HepG2 (cell line): ENCODE data around the gene ZNF277. TPM values are rescaled to one million over a fixed set of nuclear protein-coding genes. Genes with fewer than 3 reads are reported as not detected.

Experiments used
- ATAC-seq: fragments of 200-7000 bp; cut with Tn5 transposase; 3 replicates; pipeline ENCODE4 v1.9.1; 2020; ENCODE audit warnings: mild to moderate bottlenecking, moderate library complexity
- BruUV-seq: library from RNA; stranded (reverse); fragments of 400-500 nt; replicated peaks from 2 replicates; lab custom pipeline; 2021; lab: Mats Ljungman, UMichigan
- CTCF ChIA-PET: fragments of 300-600 bp; formaldehyde crosslinking; extraction: SDS; loops from one replicate; lab custom pipeline; 2021; ENCODE audit warnings: low total read pairs, inconsistent platforms, low intra/inter-chr PET ratio; lab: Yijun Ruan, JAX
- POLR2A ChIA-PET: fragments of 350-600 bp; sonication (Branson Sonifier 250); formaldehyde crosslinking; loops from one replicate; lab custom pipeline; 2020; ENCODE audit warnings: antibody characterized with exemption, inconsistent platforms; lab: Yijun Ruan, JAX
- DNase-seq: peaks from one replicate; pipeline ENCODE4 v3.0.0-alpha.2; 2015; ENCODE audit warnings: low spot score
- FAIRE-seq: peaks from 3 replicates; lab custom pipeline; 2011; peaks lifted over from hg19 to GRCh38; lab: Jason Lieb, UNC
- H2AFZ ChIP-seq: one replicate; pipeline ENCODE4 v1.6.1; 2011; ENCODE audit warnings: low read length, inconsistent platforms
- H3K27ac ChIP-seq: fragments of 300-600 bp; 3 replicates; pipeline ENCODE4 v1.8.0; 2011; ENCODE audit warnings: mixed run types, mild to moderate bottlenecking, mixed read lengths, low read length, inconsistent platforms; ENCODE audit not compliant: insufficient read depth; ENCODE audit errors: extremely low read length
- H3K27me3 ChIP-seq, 2 experiments: fragments of 200-600 bp in 1 of 2; 2 replicates in 1 of 2; 3 replicates in 1 of 2; pipeline versions ENCODE4 v1.6.0 to v1.8.0; 2011; ENCODE audit warnings: low read length in 2 of 2, mild to moderate bottlenecking in 2 of 2, moderate library complexity in 2 of 2, inconsistent platforms in 1 of 2; ENCODE audit not compliant: insufficient read depth in 2 of 2, control insufficient read depth in 1 of 2
- H3K36me3 ChIP-seq, 2 experiments: fragments of 200-600 bp in 1 of 2; replicated peaks in 1 of 2; 2 replicates in 1 of 2; 3 replicates in 1 of 2; pipeline versions ENCODE4 v1.5.1 to v1.8.0; 2011; ENCODE audit warnings: low read length in 2 of 2, inconsistent platforms in 1 of 2; ENCODE audit not compliant: insufficient read depth in 2 of 2, control insufficient read depth in 1 of 2
- H3K4me1 ChIP-seq: 2 replicates; pipeline ENCODE4 v1.5.1; 2012; ENCODE audit warnings: low read length, inconsistent platforms; ENCODE audit not compliant: insufficient read depth
- H3K4me2 ChIP-seq: 2 replicates; pipeline ENCODE4 v1.6.0; 2011; ENCODE audit warnings: low read depth, low read length, inconsistent platforms
- H3K4me3 ChIP-seq, 3 experiments: fragments of 200-600 bp in 1 of 3; sonication (generic), shearing (Covaris generic) in 1 of 3; replicated peaks in 1 of 3; 2 replicates each; pipeline ENCODE4 v1.5.1; 2011 to 2016; ENCODE audit warnings: low read length in 3 of 3, inconsistent platforms in 2 of 3, low read depth in 2 of 3, mild to moderate bottlenecking in 2 of 3, control low read depth in 1 of 3, mixed read lengths in 1 of 3; ENCODE audit not compliant: insufficient read depth in 1 of 3
- H3K79me2 ChIP-seq: one replicate; pipeline ENCODE4 v1.6.1; 2011; ENCODE audit warnings: low read length, inconsistent platforms; ENCODE audit not compliant: insufficient read depth
- H3K9ac ChIP-seq: 2 replicates; pipeline ENCODE4 v1.6.0; 2011; ENCODE audit warnings: mild to moderate bottlenecking, low read depth, low read length, inconsistent platforms; ENCODE audit not compliant: insufficient read depth
- H3K9me3 ChIP-seq: 2 replicates; pipeline ENCODE4 v1.5.1; 2012; ENCODE audit warnings: mild to moderate bottlenecking, low read length
- H4K20me1 ChIP-seq: 2 replicates; pipeline ENCODE4 v1.6.0; 2011; ENCODE audit warnings: inconsistent platforms, mild to moderate bottlenecking, low read length, moderate library complexity; ENCODE audit not compliant: insufficient read depth
- FOXA1 ChIP-seq, 2 experiments: fragments of 450-650 bp in 1 of 2; sonication (generic) in 1 of 2; formaldehyde crosslinking in 1 of 2; IDR thresholded peaks; 2 replicates each; pipeline versions ENCODE4 v1.4.0 to v1.6.1; 2016 to 2020; ENCODE audit warnings: missing genetic modification reagents in 1 of 2
- HMGA1 ChIP-seq: sonication (generic); formaldehyde crosslinking; conservative IDR thresholded peaks from 2 replicates; pipeline ENCODE4 v1.4.0; 2020; ENCODE audit warnings: missing genetic modification reagents
- ISX ChIP-seq: sonication (generic); formaldehyde crosslinking; conservative IDR thresholded peaks from 2 replicates; pipeline ENCODE4 v1.5.0; 2020; ENCODE audit warnings: missing genetic modification reagents
- KLF12 ChIP-seq: sonication (generic); formaldehyde crosslinking; IDR thresholded peaks from 2 replicates; pipeline ENCODE4 v1.4.0; 2020; ENCODE audit warnings: missing genetic modification reagents, borderline replicate concordance
- LCORL ChIP-seq, 2 experiments: fragments of 450-650 bp in 1 of 2; sonication (generic) in 1 of 2; formaldehyde crosslinking in 1 of 2; IDR thresholded peaks; 2 replicates each; pipeline versions ENCODE4 v1.5.0 to v1.6.1; 2017 to 2020; ENCODE audit warnings: antibody characterized with exemption in 1 of 2, missing genetic modification reagents in 1 of 2
- MXD3 ChIP-seq: IDR thresholded peaks from 2 replicates; pipeline ENCODE4 v1.6.1; 2016; ENCODE audit warnings: mild to moderate bottlenecking, missing biosample characterization, missing genetic modification reagents
- NFAT5 ChIP-seq: sonication (generic); formaldehyde crosslinking; IDR thresholded peaks from 2 replicates; pipeline ENCODE4 v1.4.0; 2020; ENCODE audit warnings: missing genetic modification reagents
- REPIN1 ChIP-seq: sonication (generic); formaldehyde crosslinking; IDR thresholded peaks from 2 replicates; pipeline ENCODE4 v1.8.0; 2022; ENCODE audit warnings: missing genetic modification reagents, low read depth, mild to moderate bottlenecking, borderline replicate concordance
- RFX5 ChIP-seq: IDR thresholded peaks from 2 replicates; pipeline ENCODE4 v1.6.1; 2011; ENCODE audit warnings: low read depth, low read length, improper control_type of control experiment
- SRSF9 ChIP-seq: fragments of 200-400 bp; formaldehyde crosslinking; IDR thresholded peaks from 2 replicates; pipeline ENCODE4 v1.6.1; 2018; ENCODE audit warnings: borderline replicate concordance, mild to moderate bottlenecking, low read depth, low read length; ENCODE audit not compliant: insufficient read depth, poor library complexity, severe bottlenecking
- TRIM22 ChIP-seq: fragments of 450-650 bp; IDR thresholded peaks from 2 replicates; pipeline ENCODE4 v1.6.1; 2017
- ZBTB21 ChIP-seq: sonication (generic); formaldehyde crosslinking; IDR thresholded peaks from 2 replicates; pipeline ENCODE4 v1.4.0; 2020; ENCODE audit warnings: missing genetic modification reagents
- ZNF282 ChIP-seq: fragments of 450-650 bp; IDR thresholded peaks from 2 replicates; pipeline ENCODE4 v1.6.1; 2018; ENCODE audit not compliant: partially characterized antibody
- ZNF816 ChIP-seq: sonication (generic); formaldehyde crosslinking; IDR thresholded peaks from 2 replicates; pipeline ENCODE4 v1.8.0; 2022; ENCODE audit warnings: missing genetic modification reagents, mild to moderate bottlenecking, borderline replicate concordance
- ZNF841 ChIP-seq: sonication (generic); formaldehyde crosslinking; IDR thresholded peaks from 2 replicates; pipeline ENCODE4 v1.8.1; 2023; ENCODE audit warnings: missing genetic modification reagents, borderline replicate concordance
- WGBS: methylation state at CpG from one replicate; pipeline ENCODE4 v1.1.6; 2017; ENCODE audit warnings: low lambda C conversion rate; 5-methylcytosine and 5-hydroxymethylcytosine counted together
- in situ Hi-C: cut with HindIII; loops from 2 replicates; pipeline ENCODE4 v1.10.0; 2017; ENCODE audit warnings: low pct_unique_long_range_greater_than_20kb; ENCODE audit not compliant: extremely low pct_ligation_motif_present
- intact Hi-C: fragments of 100-400 bp; cut with micrococcal nuclease; formaldehyde crosslinking; loops from one replicate; pipeline ENCODE4 v1.10.0; 2022; ENCODE audit not compliant: unreplicated experiment
- polyA plus RNA-seq, 8 experiments: library from polyadenylated mRNA; depleted of rRNA in 3 of 8; stranded (reverse) in 7 of 8; unstranded in 1 of 8; fragments of >200 nt; fragmentation: Illumina TruSeq in 4 of 8; extraction: Trizol in 4 of 8; gene quantifications; 2 replicates each; pipeline versions ENCODE4 v1.2.1 to v1.2.3, GENCODE V29; 2011 to 2016; ENCODE audit warnings: low read depth in 4 of 8, missing spikeins in 1 of 8, mixed read lengths in 1 of 8; ENCODE audit not compliant: insufficient read depth in 1 of 8
- total RNA-seq, 5 experiments: library from RNA; depleted of rRNA; stranded (reverse); fragments of >200 nt; fragmentation: Illumina TruSeq; extraction: Trizol; gene quantifications; 2 replicates each; pipeline ENCODE4 v1.2.3, GENCODE V29; 2016; ENCODE audit warnings: low read depth in 1 of 5

The ZNF277 gene
- total and polyA plus RNA-seq, 2 of the 13 experiments (the other 11 are each of a cell fraction or from before 2014, with no cell fraction given), result 29.1 to 30.1 TPM

GRCh38 chr7:112188257-112188656 is 18.2 kb upstream of the ZNF277 start:
- CTCF ChIA-PET, result no interaction called here
- WGBS, result 100% methylated on average over 3 of the region's 3 CpGs
- H3K27ac ChIP-seq, result no peak overlapping the region
- no peak overlapping the region for H3K9ac ChIP-seq
- BruUV-seq, result no TSS peak
- no peak for TF ChIP-seq REPIN1
- TF ChIP-seq ZNF282, result no peak
- TF ChIP-seq MXD3, result no peak
- no peak for TF ChIP-seq TRIM22
- no peak for TF ChIP-seq ZNF841 (CRISPR knock-in tag)
- no peak for TF ChIP-seq LCORL (IDR thresholded peaks at IDR 0.05)
- TF ChIP-seq LCORL (CRISPR knock-in tag; IDR thresholded peaks at IDR 0.05), result no peak
- no peak for TF ChIP-seq FOXA1 (IDR thresholded peaks at IDR 0.05)
- TF ChIP-seq FOXA1 (CRISPR knock-in tag; IDR thresholded peaks at IDR 0.05), result no peak
- TF ChIP-seq ISX, result no peak
- TF ChIP-seq NFAT5 (CRISPR knock-in tag), result no peak
- TF ChIP-seq ZBTB21 (CRISPR knock-in tag), result no peak
- TF ChIP-seq HMGA1 (CRISPR knock-in tag), result no peak
- no peak for TF ChIP-seq KLF12 (CRISPR knock-in tag)
- no peak for TF ChIP-seq SRSF9
- no peak for TF ChIP-seq RFX5
- TF ChIP-seq ZNF816 (CRISPR knock-in tag), result no peak
- intact Hi-C loops (no loop called here), in situ Hi-C loops (no loop called here)
- no peaks in the 10 kb centered on the region for H3K27me3 ChIP-seq
- H3K36me3 ChIP-seq, result no peaks in the 10 kb centered on the region
- H3K4me1 ChIP-seq, result peaks cover 39% of the 10 kb centered on the region
- FAIRE-seq, result no peak
- H3K79me2 ChIP-seq, result peaks cover 72% of the 10 kb centered on the region
- no peak overlapping the region for H3K4me3 ChIP-seq
- H3K4me2 ChIP-seq, result no peak overlapping the region
- no peaks in the 10 kb centered on the region for H3K9me3 ChIP-seq
- H2AFZ ChIP-seq, result no peak overlapping the region
- DNase-seq, result no peak
- POLR2A ChIA-PET, result no interaction called here
- ATAC-seq, result no peak
- peaks cover 4% of the 10 kb centered on the region for H4K20me1 ChIP-seq
